Naive thymus-derived CD8-positive, alpha-beta T cell (primary cell): ENCODE data around the gene TMEM231. TPM values are rescaled to one million over a fixed set of nuclear protein-coding genes. Genes with fewer than 3 reads are reported as not detected.
A peak's percentile ranks its signal among the peaks of the same experiment; 100 is the strongest.
"Not testable (repeated sequence)": the region's sequence is repeated elsewhere in the genome, so short reads cannot be mapped to it uniquely, and the experiment has no call there.

Experiments
- ATAC-seq, 2 donors: fragments of 150-1000 bp; cut with Tn5 transposase in 1 of 2; sonication (Bioruptor Pico), chemical (Tn5 transposase) in 1 of 2; 1 replicate in 1 of 2; 2 replicates in 1 of 2; pipeline ENCODE4 v1.10.0; 2021; ENCODE audit warnings: mild to moderate bottlenecking in 2 of 2, moderate library complexity in 2 of 2
- POLR2A ChIA-PET: fragments of 350-600 bp; sonication (Branson Sonifier 250); formaldehyde crosslinking; loops from one replicate; lab custom pipeline; 2021; ENCODE audit warnings: antibody characterized with exemption; lab: Charles Lee
- DNase-seq, 10 donors: peaks; one replicate each; pipeline versions ENCODE4 v3.0.0 to v3.0.0-alpha.2; 2020 to 2022
- H3K27ac Mint-ChIP-seq, 10 donors: one replicate each; pipeline ENCODE4 v1.8.0; 2020 to 2022; ENCODE audit warnings: mild to moderate bottlenecking in 10 of 10, mixed read lengths in 10 of 10, moderate library complexity in 4 of 10, inconsistent platforms in 1 of 10
- H3K27me3 Mint-ChIP-seq, 5 donors: one replicate each; pipeline ENCODE4 v1.8.0; 2021 to 2022; ENCODE audit warnings: mixed read lengths in 5 of 5
- H3K36me3 Mint-ChIP-seq, 3 donors: one replicate each; pipeline ENCODE4 v1.8.0; 2020 to 2022; ENCODE audit warnings: mixed read lengths in 3 of 3, mild to moderate bottlenecking in 2 of 3, inconsistent platforms in 1 of 3
- H3K4me1 Mint-ChIP-seq, 4 donors: one replicate each; pipeline ENCODE4 v1.8.0; 2021 to 2022; ENCODE audit warnings: mixed read lengths in 4 of 4
- H3K4me3 Mint-ChIP-seq, 10 donors: one replicate each; pipeline ENCODE4 v1.8.0; 2020 to 2022; ENCODE audit warnings: mild to moderate bottlenecking in 10 of 10, mixed read lengths in 10 of 10, moderate library complexity in 6 of 10, inconsistent platforms in 1 of 10
- H3K9me3 Mint-ChIP-seq, 9 donors: one replicate each; pipeline ENCODE4 v1.8.0; 2020 to 2022; ENCODE audit warnings: mixed read lengths in 9 of 9, mild to moderate bottlenecking in 3 of 9, inconsistent platforms in 1 of 9, moderate library complexity in 1 of 9
- polyA plus RNA-seq, 3 donors: library from polyadenylated mRNA; unstranded; fragments of 300-500 nt; fragmentation: Illumina TruSeq; gene quantifications; one replicate each; pipeline ENCODE4 v1.2.3, GENCODE V29; 2021
- total RNA-seq, 8 experiments: library from RNA in 2 of 8; stranded (reverse) in 2 of 8; gene quantifications; one replicate each; pipeline ENCODE4 v1.2.3 and lab custom pipeline; 2021 to 2026

Gene TMEM231, protein sequence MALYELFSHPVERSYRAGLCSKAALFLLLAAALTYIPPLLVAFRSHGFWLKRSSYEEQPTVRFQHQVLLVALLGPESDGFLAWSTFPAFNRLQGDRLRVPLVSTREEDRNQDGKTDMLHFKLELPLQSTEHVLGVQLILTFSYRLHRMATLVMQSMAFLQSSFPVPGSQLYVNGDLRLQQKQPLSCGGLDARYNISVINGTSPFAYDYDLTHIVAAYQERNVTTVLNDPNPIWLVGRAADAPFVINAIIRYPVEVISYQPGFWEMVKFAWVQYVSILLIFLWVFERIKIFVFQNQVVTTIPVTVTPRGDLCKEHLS
- total RNA-seq (1 to 10 TPM; 2.4 to 2.9 TPM), polyA plus RNA-seq (1 to 10 TPM in 1 of 3 donors, under 1 TPM in 2; 0.95 to 1.4 (median 0.99) TPM), total RNA-seq (lab: John Stamatoyannopoulos, UW) (0.98 to 4.6 (median 3.0) reads per million in 6 experiments)

- peaks cover 4 to 20% (median 6%) of the 10 kb centered on the region in 5 donors for H3K27me3 Mint-ChIP-seq
- H3K27ac Mint-ChIP-seq = peak within 1 kb of the TSS; percentile 87 to 95 (median 93)
- DNase-seq (peak; percentile 90 to 98 (median 95)), ATAC-seq (peak; percentile 94)
- POLR2A ChIA-PET = interaction anchor here (0.6 to 3.4 kb wide), 8 partner anchors 10 to 122 kb away, joined by 3 to 38 read pairs (median 8); partner anchors contain the start of genes ADAT1, CFDP1, GABARAPL2 and KARS1
- H3K4me1 Mint-ChIP-seq = peaks cover 4 to 13% (median 11%) of the 10 kb centered on the region in 4 donors
- H3K36me3 Mint-ChIP-seq = no peaks in the 10 kb centered on the region
- H3K9me3 Mint-ChIP-seq = no peaks in the 10 kb centered on the region
- H3K4me3 Mint-ChIP-seq = peak within 1 kb of the TSS; percentile 81 to 94 (median 90)
Measured at GRCh38 chr16:75555707-75556430, at the start of gene TMEM231. Gene TMEM231 (minus strand): TSS chr16:75556252. CDS start chr16:75556209, 43 bp downstream.

DNA sequence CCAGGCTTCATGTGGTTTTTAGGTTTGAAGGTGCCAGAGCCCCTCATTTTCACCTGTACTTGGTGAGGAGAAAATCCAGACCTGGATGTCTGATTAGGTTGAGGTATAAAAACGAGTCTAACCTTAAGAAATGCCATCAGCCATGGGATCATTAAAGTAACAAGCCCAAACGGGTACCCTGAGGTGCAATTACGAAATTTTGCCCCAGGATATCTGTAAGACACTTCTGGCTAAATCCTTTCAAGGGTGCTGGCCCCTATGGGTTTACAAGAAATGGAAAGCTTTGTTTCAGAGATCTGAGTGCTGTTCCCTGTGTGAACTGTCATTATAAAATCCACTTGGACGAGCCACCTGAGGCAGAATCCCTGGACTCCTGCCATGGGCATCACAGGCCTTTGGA, 47.2 kb upstream of the TMEM231 start:
- peaks cover 0 to 4% (median 2%) of the 10 kb centered on the region in 4 donors for H3K4me1 Mint-ChIP-seq
- peaks cover 0 to 10% (median 0%) of the 10 kb centered on the region in 9 donors for H3K9me3 Mint-ChIP-seq
- DNase-seq (no peak), ATAC-seq (no peak)
- H3K4me3 Mint-ChIP-seq = no peak overlapping the region
- H3K36me3 Mint-ChIP-seq = peaks cover 22 to 85% (median 67%) of the 10 kb centered on the region in 3 donors
- no peaks in the 10 kb centered on the region for H3K27me3 Mint-ChIP-seq
- no peak overlapping the region for H3K27ac Mint-ChIP-seq
- POLR2A ChIA-PET = no interaction called here

GRCh38 chr16:75599452-75600277, 43.6 kb upstream of the TMEM231 start:
- Mint-ChIP-seq H3K36me3 (peaks cover 24 to 79% (median 65%) of the 10 kb centered on the region in 3 donors), H3K4me1 (peaks cover 0 to 2% (median 2%) of the 10 kb centered on the region in 4 donors), H3K27ac (peak overlapping the region in 2 of 10 donors; percentile 32 to 58), H3K27me3 (no peaks in the 10 kb centered on the region), H3K9me3 (peaks cover 0 to 10% (median 0%) of the 10 kb centered on the region in 9 donors), H3K4me3 (no peak overlapping the region)
- ATAC-seq (no peak), DNase-seq (no peak)
- POLR2A ChIA-PET = no interaction called here

DNA sequence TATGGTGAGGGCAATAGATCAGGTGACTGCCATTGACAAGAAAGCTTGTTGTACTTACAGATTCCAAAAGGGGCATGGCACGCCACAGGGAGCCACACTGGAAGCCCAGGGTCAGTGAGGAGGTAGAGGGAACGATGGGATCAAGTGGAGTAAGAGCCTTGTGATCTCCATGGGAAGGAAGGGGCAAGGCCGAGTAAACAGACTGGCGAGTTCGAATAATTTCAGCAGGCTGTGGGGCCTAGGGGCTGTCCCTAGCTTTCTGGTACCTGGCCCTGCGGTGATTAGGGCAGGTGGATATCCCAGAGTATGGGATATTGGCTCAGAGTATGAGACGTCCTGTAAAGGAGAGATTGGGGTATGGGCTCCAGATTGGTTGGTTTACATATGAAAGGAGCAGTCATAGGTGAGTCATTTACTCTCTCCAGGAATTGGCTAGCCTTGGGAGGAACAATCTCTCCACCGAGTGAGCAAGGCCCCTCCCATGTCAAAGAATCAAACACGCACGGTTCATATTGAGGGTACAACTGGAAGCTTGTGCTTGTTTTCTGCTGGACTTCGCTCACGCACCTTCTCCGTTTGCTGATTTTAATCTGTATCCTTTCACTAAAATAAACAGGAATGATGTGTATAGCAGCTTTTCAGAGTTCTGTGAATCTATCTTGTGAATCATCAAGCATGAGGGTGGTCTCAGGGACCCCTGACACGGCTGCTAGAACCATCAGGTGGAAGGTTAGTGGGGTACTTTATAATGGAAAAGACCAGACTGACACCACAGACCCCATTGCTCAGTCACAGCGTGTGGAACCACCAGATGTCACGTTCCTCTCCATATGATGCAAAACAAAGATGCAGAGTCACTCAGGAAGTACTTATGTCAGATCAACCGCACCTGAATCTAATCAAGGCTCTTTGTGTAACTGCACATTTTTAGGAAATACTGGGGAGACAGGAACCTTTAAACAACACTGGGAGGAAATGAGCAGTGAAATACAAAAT, 38.1 kb upstream of the TMEM231 start:
- Mint-ChIP-seq H3K4me1 (peaks cover 2 to 6% (median 4%) of the 10 kb centered on the region in 4 donors), H3K9me3 (peaks cover 0 to 5% (median 0%) of the 10 kb centered on the region in 9 donors), H3K4me3 (no peak overlapping the region), H3K27me3 (no peaks in the 10 kb centered on the region), H3K27ac (peak overlapping the region in 4 of 10 donors; percentile 1 to 54 (median 18)), H3K36me3 (peaks cover 8 to 47% (median 18%) of the 10 kb centered on the region in 3 donors)
- DNase-seq (no peak), ATAC-seq (no peak)
- POLR2A ChIA-PET = no interaction called here

DNA sequence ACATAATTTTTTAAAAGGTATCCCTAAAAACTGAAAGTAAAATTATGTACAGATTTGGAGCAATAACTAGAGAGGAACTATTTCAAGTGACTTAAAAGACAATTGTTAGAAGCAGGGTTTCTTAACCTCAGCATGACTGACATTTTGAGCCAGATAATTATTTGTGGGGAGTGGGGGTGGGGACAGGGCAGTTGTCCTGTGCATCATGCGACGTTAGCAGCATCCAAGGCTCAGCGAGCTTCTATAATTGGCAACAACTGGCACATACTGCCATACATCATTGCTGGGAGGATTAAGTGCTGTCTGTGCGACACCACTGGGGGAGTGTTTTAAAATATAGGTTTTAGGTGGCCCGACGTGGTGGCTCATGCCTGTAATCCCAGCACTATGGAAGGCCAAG, 37.3 kb upstream of the TMEM231 start:
- ATAC-seq = no peak
- Mint-ChIP-seq H3K27me3 (no peaks in the 10 kb centered on the region), H3K27ac (no peak overlapping the region), H3K4me3 (no peak overlapping the region), H3K9me3 (peaks cover 0 to 5% (median 0%) of the 10 kb centered on the region in 9 donors), H3K36me3 (peaks cover 8 to 46% (median 15%) of the 10 kb centered on the region in 3 donors), H3K4me1 (peaks cover 2 to 6% (median 4%) of the 10 kb centered on the region in 4 donors)
- POLR2A ChIA-PET = no interaction called here
- DNase-seq = no peak

DNA sequence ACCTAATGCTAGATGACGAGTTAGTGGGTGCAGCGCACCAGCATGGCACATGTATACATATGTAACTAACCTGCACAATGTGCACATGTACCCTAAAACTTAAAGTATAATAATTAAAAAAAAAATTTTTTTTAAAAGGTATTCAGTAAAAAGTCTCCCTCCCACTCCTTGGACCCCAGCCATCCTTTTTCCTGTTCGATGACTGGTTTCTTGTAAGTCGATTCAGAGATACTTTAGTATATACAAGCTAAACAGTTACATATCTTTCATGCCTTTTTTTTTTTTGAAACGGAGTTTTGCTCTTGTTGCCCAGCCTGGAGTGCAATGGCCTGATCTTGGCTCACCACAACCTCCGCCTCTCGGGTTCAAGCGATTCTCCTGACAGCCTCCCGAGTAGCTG, 35.9 kb upstream of the TMEM231 start:
- POLR2A ChIA-PET, DNase-seq, H3K27ac Mint-ChIP-seq, H3K4me1 Mint-ChIP-seq, H3K27me3 Mint-ChIP-seq, H3K9me3 Mint-ChIP-seq, ATAC-seq, H3K4me3 Mint-ChIP-seq: not testable (repeated sequence)
- H3K36me3 Mint-ChIP-seq = peaks cover 1 to 32% (median 3%) of the 10 kb centered on the region in 3 donors

DNA sequence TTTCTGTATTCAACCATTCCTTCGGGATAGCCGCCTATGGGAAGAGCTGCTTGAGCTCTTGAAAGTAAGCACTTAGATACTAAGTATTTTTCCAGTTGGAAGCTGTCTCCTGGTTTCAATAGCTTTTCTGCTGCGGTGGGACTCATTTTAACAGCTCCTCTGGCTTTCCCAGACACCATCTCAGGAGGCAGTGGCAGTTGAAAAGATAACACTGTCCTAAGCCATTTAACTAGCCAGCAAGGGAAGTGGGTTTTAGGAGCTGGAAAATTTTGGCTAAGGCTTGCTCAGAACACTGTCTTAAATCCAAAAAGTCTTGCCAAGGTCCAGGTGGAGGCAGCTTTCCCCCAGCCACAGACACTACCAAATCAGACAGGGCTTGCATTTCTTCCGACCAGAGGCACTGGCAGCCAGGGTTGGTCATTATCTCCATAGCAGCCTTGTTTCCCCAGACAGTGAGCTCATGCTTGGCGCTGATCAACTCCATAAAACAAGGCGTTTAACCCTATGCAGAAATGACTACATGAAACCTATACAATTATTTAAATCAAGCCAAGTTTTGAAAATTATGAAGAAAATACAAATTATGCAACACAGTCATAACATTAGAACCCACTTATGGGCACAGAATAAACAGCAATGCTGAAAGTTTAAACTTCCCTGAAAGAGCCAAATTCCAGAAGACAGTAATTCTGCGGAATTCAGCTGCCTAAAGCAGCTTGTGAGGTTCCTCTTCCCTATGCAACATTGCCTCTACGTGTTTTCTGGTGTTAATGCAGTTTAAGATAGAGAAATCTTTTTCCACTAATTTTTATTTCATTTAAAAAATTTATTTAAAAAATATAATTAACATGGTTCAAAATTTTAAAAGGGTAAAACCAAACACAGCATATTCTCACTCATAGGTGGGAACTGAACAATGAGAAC, 35.1 kb upstream of the TMEM231 start:
- Mint-ChIP-seq H3K4me3 (no peak overlapping the region), H3K27me3 (no peaks in the 10 kb centered on the region), H3K9me3 (no peaks in the 10 kb centered on the region), H3K27ac (no peak overlapping the region), H3K4me1 (peaks cover 2 to 6% (median 4%) of the 10 kb centered on the region in 4 donors), H3K36me3 (peaks cover 0 to 29% (median 0%) of the 10 kb centered on the region in 3 donors)
- ATAC-seq = no peak
- POLR2A ChIA-PET = no interaction called here
- no peak for DNase-seq

- Mint-ChIP-seq H3K4me3 (no peak overlapping the region), H3K36me3 (peaks cover 0 to 18% (median 0%) of the 10 kb centered on the region in 3 donors), H3K27ac (no peak overlapping the region), H3K27me3 (no peaks in the 10 kb centered on the region), H3K9me3 (no peaks in the 10 kb centered on the region), H3K4me1 (peaks cover under 1 to 13% (median 4%) of the 10 kb centered on the region in 4 donors)
- ATAC-seq (no peak), DNase-seq (no peak)
- POLR2A ChIA-PET = interaction anchor here (0.6 kb wide), 1 partner anchor 368 kb away, joined by 3 read pairs; no protein-coding TSS in a partner anchor
Measured at GRCh38 chr16:75589306-75589705, 33.3 kb upstream of the TMEM231 start.

- ATAC-seq (no peak), DNase-seq (no peak)
- Mint-ChIP-seq H3K36me3 (peaks cover 0 to 12% (median 0%) of the 10 kb centered on the region in 3 donors), H3K4me3 (no peak overlapping the region), H3K9me3 (no peaks in the 10 kb centered on the region), H3K27ac (peak overlapping the region in 1 of 10 donors; percentile 24), H3K4me1 (peaks cover 0 to 16% (median 5%) of the 10 kb centered on the region in 4 donors), H3K27me3 (no peaks in the 10 kb centered on the region)
- POLR2A ChIA-PET = interaction anchor here (0.6 kb wide), 1 partner anchor 367 kb away, joined by 3 read pairs; no protein-coding TSS in a partner anchor
Measured at GRCh38 chr16:75588716-75589115, 32.7 kb upstream of the TMEM231 start.

DNA sequence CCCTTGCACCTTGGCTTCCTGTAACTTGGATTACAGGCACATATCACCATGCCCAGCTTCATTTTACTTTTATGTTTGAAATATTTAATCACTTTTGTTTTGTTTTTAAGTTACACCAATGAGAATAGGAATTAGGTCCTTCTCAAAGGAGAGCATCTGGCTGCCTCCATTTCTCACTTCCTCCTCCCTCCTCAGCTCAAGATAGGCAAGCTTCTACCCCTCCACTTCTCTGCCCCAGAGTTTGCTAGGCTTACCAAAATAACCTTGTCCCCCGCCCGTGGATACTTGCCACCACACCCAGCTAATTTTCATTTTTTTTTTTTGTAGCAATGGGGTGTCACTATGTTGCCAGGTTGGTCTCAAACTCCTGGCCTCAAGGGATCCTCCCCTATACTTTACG, 28.1 kb upstream of the TMEM231 start:
- H3K27ac Mint-ChIP-seq = peak overlapping the region in 6 of 10 donors; percentile 27 to 83 (median 69)
- ATAC-seq (no peak), DNase-seq (no peak)
- no peaks in the 10 kb centered on the region for H3K27me3 Mint-ChIP-seq
- POLR2A ChIA-PET = no interaction called here
- no peaks in the 10 kb centered on the region for H3K9me3 Mint-ChIP-seq
- peaks cover 0 to 19% (median 5%) of the 10 kb centered on the region in 4 donors for H3K4me1 Mint-ChIP-seq
- peaks cover 0 to 18% (median 4%) of the 10 kb centered on the region in 3 donors for H3K36me3 Mint-ChIP-seq
- H3K4me3 Mint-ChIP-seq = no peak overlapping the region
